Mesenteric fat pad (tissue), 1 donor: ENCODE measurements around the gene EFTUD2. TPM values are rescaled to one million over a fixed set of nuclear protein-coding genes. Genes with fewer than 3 reads are reported as not detected.
"Not testable (repeated sequence)": the region's sequence is repeated elsewhere in the genome, so short reads cannot be mapped to it uniquely, and the experiment has no call there.

Experiments
- DNase-seq: peaks from one replicate; pipeline ENCODE4 v3.0.0-alpha.2; 2020; ENCODE audit warnings: low spot score
- microRNA-seq: library from miRNA; unstranded; fragments of <30 nt; microRNA quantifications from one replicate; pipeline ENCODE4 v1.2.0, GENCODE V29; 2020; ENCODE audit warnings: borderline number of aligned reads
- total RNA-seq: library from RNA; stranded (reverse); fragmentation: NEBNext Ultra II Directional; extraction: Animal tissue kit (Norgen Biotek cat#: 25700); gene quantifications from one replicate; pipeline ENCODE4 v1.2.1, GENCODE V29; 2021
- donor health status: DM: yes; HTN: yes; CAD: no.

Gene EFTUD2
- total RNA-seq, 1 donor from 2014 or later, result 104 TPM

DNA sequence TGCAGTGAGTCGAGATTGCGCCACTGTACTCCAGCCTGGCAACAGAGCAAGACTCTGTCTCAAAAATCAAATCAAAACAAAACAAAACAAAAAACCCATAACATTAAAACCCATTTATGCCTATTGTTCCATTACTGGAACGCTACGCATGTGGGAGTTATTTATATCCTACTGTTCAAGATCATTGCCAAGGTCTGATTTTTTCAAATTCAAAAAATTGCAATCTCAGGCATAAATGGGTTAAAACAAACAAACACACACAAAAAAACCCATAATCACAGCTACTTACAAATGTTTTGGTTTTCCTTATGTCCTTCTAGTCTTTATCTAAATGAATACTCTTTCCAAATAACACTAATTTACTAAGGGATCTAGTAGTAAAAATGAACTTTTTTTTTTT is 87.0 kb downstream of the EFTUD2 start:
- no peak for DNase-seq

DNA sequence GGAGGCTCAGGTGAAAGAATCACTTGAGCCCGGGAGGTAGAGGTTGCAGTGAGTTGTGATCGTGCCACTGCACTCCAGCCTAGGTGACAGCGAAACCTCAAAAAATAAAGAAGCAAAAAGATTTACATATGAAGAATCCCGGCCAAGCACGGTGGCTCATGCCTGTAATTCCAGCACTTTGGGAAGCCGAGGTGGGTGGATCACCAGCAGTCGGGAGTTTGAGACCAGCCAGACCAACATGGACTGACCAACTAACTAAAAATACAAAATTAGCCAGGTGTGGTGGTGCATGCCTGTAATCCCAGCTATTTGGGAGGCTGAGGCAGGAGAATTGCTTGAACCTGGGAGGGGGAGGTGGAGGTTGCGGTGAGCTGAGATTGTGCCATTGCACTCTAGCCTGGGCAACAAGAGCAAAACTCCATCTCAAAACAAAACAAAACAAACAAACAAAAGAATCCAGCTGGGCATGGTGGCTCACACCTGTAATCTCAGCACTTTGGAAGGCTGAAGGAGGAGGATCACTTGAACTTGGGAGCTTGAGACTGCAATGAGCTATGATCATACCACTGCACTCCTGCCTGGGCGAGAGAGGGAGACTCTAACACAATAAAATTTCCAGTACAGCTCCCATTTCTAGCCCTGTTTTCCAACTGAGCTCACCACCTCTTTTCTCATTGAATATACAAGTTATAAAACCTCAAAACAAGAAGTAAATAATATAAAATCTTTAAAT is 90.4 kb downstream of the EFTUD2 start:
- not testable (repeated sequence) for DNase-seq

DNA sequence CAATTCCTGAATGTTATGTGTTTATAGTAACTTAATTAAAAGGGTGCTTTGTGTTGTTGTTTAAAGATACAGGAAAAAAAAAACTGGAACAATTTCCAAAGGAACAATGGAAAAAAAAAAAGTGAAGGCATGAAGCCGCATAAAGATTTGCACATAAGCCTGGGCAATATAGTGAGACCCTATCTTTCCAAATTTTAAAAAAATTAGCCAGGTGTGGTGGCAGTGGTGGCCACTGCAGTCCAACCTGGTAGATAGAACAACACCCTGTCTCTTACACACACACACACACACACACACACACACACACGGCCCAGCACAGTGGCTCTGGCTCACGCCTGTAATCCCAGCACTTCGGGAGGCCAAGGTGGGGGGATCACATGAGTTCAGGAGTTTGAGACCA is 91.1 kb downstream of the EFTUD2 start:
- no peak for DNase-seq

DNA sequence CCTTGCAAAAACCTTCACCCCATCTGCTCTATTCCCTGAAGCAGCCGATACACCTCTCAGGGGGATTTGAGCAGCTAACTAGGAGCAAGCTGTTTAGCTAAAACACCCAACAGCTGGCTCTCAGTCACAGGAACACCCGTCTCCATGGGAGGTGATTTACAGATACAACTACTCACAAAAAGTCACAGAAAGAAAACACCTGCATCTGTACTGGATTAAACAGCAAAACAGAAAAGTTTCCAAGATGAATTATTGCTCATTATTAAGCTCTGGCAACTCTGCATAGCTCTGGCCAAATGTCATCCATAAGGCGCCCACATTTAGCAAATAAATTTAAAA is 91.5 kb downstream of the EFTUD2 start:
- DNase-seq, result no peak

DNA sequence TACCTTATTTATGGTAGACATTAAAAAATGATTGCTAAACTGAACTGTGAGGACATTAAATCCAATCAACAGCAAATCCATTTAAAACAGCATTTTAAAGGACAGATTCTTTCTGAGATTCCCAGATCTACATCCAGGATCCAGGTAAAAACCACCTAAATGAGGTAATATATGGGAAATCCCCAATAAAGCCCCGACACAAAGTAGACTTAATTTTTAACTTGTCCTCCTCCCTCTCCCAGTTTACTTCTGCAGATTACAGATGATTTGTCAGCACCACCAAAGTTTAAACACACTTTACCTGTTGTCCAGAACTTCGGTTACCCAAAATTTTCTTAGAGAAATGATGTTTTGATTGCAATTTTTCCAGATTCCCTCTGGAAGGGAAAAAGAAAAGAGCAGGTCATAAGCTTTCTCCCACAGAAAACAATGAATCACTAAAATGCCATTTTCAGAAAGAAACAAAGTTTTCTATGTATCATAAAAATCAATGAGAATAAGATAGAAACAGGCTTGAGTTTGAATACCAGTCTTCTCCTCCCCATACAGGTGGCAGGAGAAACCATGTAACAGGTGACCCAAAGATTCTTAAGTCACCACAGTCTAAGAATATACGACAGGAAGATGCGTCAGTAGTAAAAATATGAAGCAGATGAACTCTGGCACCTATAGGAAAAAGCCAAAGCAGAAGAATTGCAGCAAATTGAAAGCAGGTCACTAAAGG is 92.0 kb downstream of the EFTUD2 start:
- no peak for DNase-seq

DNA sequence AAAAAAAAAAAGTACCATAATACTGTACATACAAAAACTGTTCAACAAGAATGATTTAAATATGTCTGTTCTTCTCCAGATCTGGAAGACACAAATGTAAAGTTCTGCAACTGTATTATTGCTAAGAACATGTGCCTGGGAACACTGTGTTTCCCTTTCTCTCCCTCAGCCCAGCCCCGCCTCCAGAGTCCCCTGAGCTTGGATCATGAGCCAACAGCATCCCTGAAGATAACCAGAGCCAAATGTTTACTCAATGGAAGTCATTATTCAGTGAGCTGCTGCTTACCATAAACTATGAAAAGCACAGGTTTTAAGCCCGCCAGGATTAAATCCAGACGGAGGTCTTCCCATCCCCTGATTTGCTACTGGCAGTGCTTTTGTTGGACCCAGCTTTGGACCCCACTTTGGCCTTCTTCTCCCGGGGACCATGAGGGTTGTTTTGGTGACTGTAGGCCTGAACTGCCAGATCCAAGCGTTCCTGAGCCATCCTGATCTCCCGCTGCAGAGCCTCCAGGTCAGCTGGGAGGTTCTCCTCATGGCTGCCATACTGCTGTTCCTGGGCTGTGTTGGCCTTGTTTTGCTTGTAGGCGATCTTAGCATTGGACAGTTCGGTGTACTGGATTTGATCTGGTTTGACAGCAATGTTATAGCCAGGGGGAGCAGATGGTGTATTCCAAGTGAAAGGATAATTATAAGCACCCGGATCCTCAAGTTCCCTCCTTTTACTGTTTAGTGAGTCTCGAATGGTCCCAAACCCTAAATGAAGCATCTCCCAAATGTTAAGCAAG is 94.7 kb downstream of the EFTUD2 start:
- DNase-seq, result no peak

DNA sequence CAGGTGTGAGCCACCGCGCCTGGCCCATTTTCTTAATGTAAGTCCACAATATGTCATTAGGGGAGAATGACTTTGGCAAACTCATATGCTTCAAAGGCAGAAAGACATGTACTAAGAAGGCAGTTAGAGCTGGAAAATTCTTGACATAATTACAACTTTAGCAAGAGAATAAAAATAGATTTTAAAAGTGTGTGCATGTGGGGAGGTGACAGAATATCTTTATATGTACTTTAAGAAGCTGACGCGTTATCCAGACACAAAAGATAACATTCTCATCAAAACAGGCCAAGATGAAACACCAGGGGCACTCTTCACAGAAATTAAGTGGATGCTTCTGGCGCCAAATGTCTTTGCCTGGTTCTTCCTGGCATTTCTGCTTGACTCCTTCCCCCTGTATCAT is 97.4 kb downstream of the EFTUD2 start:
- DNase-seq, result no peak

Small RNAs within 50 kb of the gene (microRNA-seq; reads per million reads assigned to microRNA genes)
- gene MIR6783, result not detected

Other genes starting within 250 kb of the EFTUD2 start
- gene MEIOC, start 243.0 kb downstream of the EFTUD2 start, total RNA-seq, result not detected
- gene CCDC43, start 209.7 kb downstream of the EFTUD2 start, total RNA-seq, result 16.5 TPM
- 5.2 TPM for gene DBF4B, start 190.8 kb downstream of the EFTUD2 start, total RNA-seq
- gene ADAM11, start 140.5 kb downstream of the EFTUD2 start, total RNA-seq, result 0.67 TPM
- 17.1 TPM for gene GJC1, start 69.2 kb downstream of the EFTUD2 start, total RNA-seq
- 1.3 TPM for gene HIGD1B, start 51.6 kb downstream of the EFTUD2 start, total RNA-seq
- 1.3 TPM for gene GFAP, start 16.1 kb upstream of the EFTUD2 start, total RNA-seq
- gene KIF18B, start 48.3 kb upstream of the EFTUD2 start, total RNA-seq, result not detected
- gene C1QL1, start 68.9 kb upstream of the EFTUD2 start, total RNA-seq, result not detected
- 28.0 TPM for gene DCAKD, start 152.2 kb upstream of the EFTUD2 start, total RNA-seq
- gene NMT1, start 161.9 kb upstream of the EFTUD2 start, total RNA-seq, result 118 TPM
- gene PLCD3, start 233.1 kb upstream of the EFTUD2 start, total RNA-seq, result 64.2 TPM
- gene ACBD4, start 236.2 kb upstream of the EFTUD2 start, total RNA-seq, result 10.9 TPM
- gene HEXIM1, start 249.0 kb upstream of the EFTUD2 start, total RNA-seq, result 42.1 TPM